Glutamatergic neuron (in vitro differentiated cells): ENCODE data around the gene NFATC2IP. TPM values are rescaled to one million over a fixed set of nuclear protein-coding genes. Genes with fewer than 3 reads are reported as not detected.
"Not testable (repeated sequence)": the region's sequence is repeated elsewhere in the genome, so short reads cannot be mapped to it uniquely, and the experiment has no call there.

Experiments used
- DNase-seq: peaks from one replicate; pipeline ENCODE4 v3.0.0; 2022
- H3K27ac Mint-ChIP-seq: one replicate; pipeline ENCODE4 v1.8.0; 2020; ENCODE audit warnings: mild to moderate bottlenecking, mixed read lengths, inconsistent platforms; ENCODE audit not compliant: unreplicated experiment
- H3K27me3 Mint-ChIP-seq: one replicate; pipeline ENCODE4 v1.8.0; 2020; ENCODE audit warnings: mild to moderate bottlenecking, moderate library complexity, mixed read lengths, inconsistent platforms; ENCODE audit not compliant: unreplicated experiment
- H3K36me3 Mint-ChIP-seq: one replicate; pipeline ENCODE4 v1.8.0; 2020; ENCODE audit warnings: mild to moderate bottlenecking, mixed read lengths, inconsistent platforms; ENCODE audit not compliant: unreplicated experiment
- H3K4me1 Mint-ChIP-seq: one replicate; pipeline ENCODE4 v1.8.0; 2020; ENCODE audit warnings: mild to moderate bottlenecking, low read depth, mixed read lengths, inconsistent platforms; ENCODE audit not compliant: unreplicated experiment
- H3K4me3 Mint-ChIP-seq: one replicate; pipeline ENCODE4 v1.8.0; 2020; ENCODE audit warnings: mild to moderate bottlenecking, mixed read lengths, inconsistent platforms; ENCODE audit not compliant: unreplicated experiment
- H3K9me3 Mint-ChIP-seq: one replicate; pipeline ENCODE4 v1.8.0; 2020; ENCODE audit warnings: mild to moderate bottlenecking, moderate library complexity, mixed read lengths, inconsistent platforms; ENCODE audit not compliant: unreplicated experiment
- total RNA-seq: library from RNA; stranded (reverse); fragmentation: NEBNext Ultra II Directional; extraction: Animal tissue kit (Norgen Biotek cat#: 25700); gene quantifications from one replicate; pipeline ENCODE4 v1.2.1, GENCODE V29; 2021; ENCODE audit not compliant: unreplicated experiment
- TF ChIP-seq, protein P1 (sequence below): fragments of 200-600 bp; sonication (generic); IDR thresholded peaks from one replicate; pipeline ENCODE4 v1.5.0; 2021; ENCODE audit not compliant: partially characterized antibody, unreplicated experiment

Gene NFATC2IP
- total RNA-seq, 1 donor from 2014 or later, result 59.6 TPM

DNA sequence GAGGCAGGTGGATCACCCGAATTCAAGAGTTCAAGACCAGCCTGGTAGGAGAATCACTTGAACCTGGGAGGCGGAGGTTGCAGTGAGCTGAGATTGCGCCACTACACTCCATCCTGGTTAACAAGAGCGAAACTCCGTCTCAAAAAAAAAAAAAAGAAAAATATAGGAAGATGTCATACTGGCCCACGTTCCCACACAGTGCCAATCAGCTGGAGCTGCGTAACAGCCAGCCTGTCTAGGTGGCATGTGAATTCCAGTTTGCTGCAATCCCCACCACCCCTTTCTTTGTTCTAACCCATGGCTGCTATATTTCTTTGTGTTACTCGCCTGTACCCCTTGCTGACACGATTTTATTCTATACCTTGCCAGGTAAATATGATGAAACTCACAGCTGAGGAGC, 7.5 kb downstream of the NFATC2IP start:
- H3K4me1 Mint-ChIP-seq, result no peaks in the 10 kb centered on the region
- DNase-seq, result no peak
- H3K4me3 Mint-ChIP-seq, result no peak overlapping the region
- H3K36me3 Mint-ChIP-seq, result peaks cover 5% of the 10 kb centered on the region
- TF ChIP-seq, protein P1, sequence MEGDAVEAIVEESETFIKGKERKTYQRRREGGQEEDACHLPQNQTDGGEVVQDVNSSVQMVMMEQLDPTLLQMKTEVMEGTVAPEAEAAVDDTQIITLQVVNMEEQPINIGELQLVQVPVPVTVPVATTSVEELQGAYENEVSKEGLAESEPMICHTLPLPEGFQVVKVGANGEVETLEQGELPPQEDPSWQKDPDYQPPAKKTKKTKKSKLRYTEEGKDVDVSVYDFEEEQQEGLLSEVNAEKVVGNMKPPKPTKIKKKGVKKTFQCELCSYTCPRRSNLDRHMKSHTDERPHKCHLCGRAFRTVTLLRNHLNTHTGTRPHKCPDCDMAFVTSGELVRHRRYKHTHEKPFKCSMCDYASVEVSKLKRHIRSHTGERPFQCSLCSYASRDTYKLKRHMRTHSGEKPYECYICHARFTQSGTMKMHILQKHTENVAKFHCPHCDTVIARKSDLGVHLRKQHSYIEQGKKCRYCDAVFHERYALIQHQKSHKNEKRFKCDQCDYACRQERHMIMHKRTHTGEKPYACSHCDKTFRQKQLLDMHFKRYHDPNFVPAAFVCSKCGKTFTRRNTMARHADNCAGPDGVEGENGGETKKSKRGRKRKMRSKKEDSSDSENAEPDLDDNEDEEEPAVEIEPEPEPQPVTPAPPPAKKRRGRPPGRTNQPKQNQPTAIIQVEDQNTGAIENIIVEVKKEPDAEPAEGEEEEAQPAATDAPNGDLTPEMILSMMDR, result no peak
- H3K9me3 Mint-ChIP-seq, result no peaks in the 10 kb centered on the region
- peaks cover 6% of the 10 kb centered on the region for H3K27me3 Mint-ChIP-seq
- no peak overlapping the region for H3K27ac Mint-ChIP-seq

DNA sequence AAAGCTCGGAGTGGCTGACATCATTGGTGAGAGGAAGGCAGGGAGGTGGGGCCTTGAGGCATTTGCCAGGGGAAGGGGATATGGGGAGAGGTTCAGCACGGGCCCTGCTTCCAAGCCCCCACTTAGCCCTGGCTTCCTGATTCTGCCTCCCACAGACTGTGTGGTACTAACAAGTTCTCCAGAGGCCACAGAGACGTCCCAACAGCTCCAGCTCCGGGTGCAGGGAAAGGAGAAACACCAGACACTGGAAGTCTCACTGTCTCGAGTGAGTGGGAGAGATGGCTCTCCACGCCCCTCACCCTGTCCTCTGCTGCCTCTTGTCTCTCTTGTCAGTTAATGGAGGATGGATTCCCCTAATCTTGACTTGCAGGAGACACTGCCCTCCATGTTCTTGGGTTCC, 8.1 kb downstream of the NFATC2IP start:
- Mint-ChIP-seq H3K4me1 (no peaks in the 10 kb centered on the region), H3K4me3 (no peak overlapping the region), H3K9me3 (no peaks in the 10 kb centered on the region), H3K27me3 (peaks cover 6% of the 10 kb centered on the region), H3K36me3 (peaks cover 5% of the 10 kb centered on the region), H3K27ac (no peak overlapping the region)
- TF ChIP-seq, protein P1, result no peak
- no peak for DNase-seq

DNA sequence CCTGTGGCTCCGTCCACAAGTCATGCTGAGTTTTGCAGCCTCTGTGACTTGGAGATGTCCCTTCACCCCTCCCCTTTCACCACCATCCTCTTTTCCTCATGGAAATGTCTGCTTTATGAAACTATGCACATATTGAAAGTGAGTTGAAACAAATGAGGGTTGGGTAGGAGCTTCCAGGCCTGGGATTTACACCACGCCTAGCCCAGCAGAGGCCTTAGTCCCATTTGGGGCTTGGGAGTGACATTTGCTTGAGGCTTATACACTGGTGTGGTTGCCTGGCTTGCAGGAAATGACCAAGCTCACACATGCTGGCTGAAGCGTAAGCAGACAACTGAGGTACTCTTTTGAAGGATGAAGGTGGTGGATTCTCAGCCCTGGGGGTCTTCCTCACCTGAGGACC, 13.3 kb downstream of the NFATC2IP start:
- Mint-ChIP-seq H3K4me1 (no peaks in the 10 kb centered on the region), H3K4me3 (no peak overlapping the region), H3K27ac (no peak overlapping the region), H3K9me3 (no peaks in the 10 kb centered on the region), H3K36me3 (no peaks in the 10 kb centered on the region), H3K27me3 (peaks cover 2% of the 10 kb centered on the region)
- DNase-seq, result no peak
- TF ChIP-seq, protein P1, result no peak

DNA sequence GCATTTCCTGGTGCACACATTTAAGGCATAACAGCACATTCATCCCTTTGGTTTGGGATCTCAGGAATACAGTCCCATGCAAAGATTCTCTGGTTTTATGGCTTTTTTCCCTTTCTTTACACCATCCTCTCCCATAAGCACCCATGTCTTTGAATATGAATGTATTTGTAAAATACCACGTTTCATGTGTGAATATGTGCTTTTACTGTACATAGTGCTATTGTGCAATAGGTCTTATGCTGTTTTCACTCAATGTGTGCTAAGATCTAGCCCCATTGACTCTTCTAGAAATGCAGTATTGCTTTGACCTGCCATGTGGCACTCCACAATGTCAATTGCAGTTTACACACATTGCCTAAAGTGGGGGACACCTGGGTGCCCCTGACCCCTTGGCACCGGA, 13.8 kb downstream of the NFATC2IP start:
- no peak overlapping the region for H3K4me3 Mint-ChIP-seq
- peaks cover 2% of the 10 kb centered on the region for H3K27me3 Mint-ChIP-seq
- DNase-seq, result no peak
- H3K4me1 Mint-ChIP-seq, result no peaks in the 10 kb centered on the region
- no peak overlapping the region for H3K27ac Mint-ChIP-seq
- TF ChIP-seq, protein P1, result no peak
- no peaks in the 10 kb centered on the region for H3K9me3 Mint-ChIP-seq
- no peaks in the 10 kb centered on the region for H3K36me3 Mint-ChIP-seq

DNA sequence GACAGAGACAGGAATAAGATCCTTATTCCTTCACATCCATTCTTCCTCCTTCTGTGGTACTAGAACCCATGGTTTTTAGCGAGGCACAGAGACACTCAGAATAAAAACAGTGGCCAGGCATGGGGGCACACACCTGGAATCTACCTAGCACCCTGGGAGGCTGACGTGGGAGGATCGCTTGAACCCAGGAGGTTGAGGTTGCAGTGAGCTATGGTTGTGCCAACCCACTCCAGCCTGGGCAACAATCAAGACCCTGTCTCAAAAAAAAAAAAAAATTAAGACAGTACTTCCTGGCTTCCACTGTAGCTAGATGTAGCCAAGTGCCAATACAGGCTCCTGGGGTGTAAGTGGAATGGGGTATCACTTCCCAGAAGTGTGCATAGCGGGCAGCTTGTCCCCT, 16.4 kb downstream of the NFATC2IP start:
- Mint-ChIP-seq H3K9me3 (no peaks in the 10 kb centered on the region), H3K4me1 (no peaks in the 10 kb centered on the region), H3K36me3 (no peaks in the 10 kb centered on the region), H3K27ac (no peak overlapping the region), H3K4me3 (no peak overlapping the region), H3K27me3 (peaks cover 2% of the 10 kb centered on the region)
- TF ChIP-seq, protein P1, result no peak
- DNase-seq, result no peak

DNA sequence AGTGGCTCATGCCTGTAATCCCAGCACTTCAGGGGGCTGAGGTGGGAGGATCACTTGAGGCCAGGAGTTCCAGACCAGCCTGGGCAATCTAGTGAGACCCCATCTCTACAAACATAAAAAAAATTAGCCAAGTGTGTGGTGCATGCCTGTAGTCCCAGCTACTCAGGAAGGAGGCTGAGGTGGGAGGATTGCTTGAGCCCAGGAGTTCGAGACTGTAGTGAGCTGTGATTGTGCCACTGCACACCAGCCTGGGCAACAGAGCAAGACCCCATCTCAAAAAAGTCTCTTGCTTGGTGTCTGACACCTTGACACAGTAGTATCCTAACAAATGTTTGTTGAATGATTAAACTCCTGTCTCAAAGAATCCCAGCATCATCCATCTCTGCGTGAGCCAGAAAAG, 19.0 kb downstream of the NFATC2IP start:
- H3K9me3 Mint-ChIP-seq, result not testable (repeated sequence)

More for the DNA sequence above, 19.0 kb downstream of the NFATC2IP start:
- H3K36me3 Mint-ChIP-seq, H3K27me3 Mint-ChIP-seq, H3K27ac Mint-ChIP-seq, H3K4me1 Mint-ChIP-seq, H3K4me3 Mint-ChIP-seq, DNase-seq: not testable (repeated sequence)
